G401 (cell line): Measurements from ENCODE around the gene WSCD2. TPM values are rescaled to one million over a fixed set of nuclear protein-coding genes. Genes with fewer than 3 reads are reported as not detected.

ENCODE experiments used
- DNase-seq: peaks from one replicate; pipeline ENCODE4 v3.0.0-alpha.2; 2015; ENCODE audit warnings: low spot score
- in situ Hi-C: cut with HindIII; loops from 2 replicates; pipeline ENCODE4 v1.10.0; 2016; ENCODE audit warnings: low sequenced_read_pairs, mixed read lengths
- total RNA-seq: library from RNA; depleted of rRNA; stranded (reverse); fragments of >200 nt; shearing (Covaris generic); gene quantifications from 2 replicates; pipeline ENCODE4 v1.2.3, GENCODE V29; 2014; rRNA removed

WSCD2 gene
- total RNA-seq: 0.31 TPM in 1 of 2 replicates, not detected in the other

DNA sequence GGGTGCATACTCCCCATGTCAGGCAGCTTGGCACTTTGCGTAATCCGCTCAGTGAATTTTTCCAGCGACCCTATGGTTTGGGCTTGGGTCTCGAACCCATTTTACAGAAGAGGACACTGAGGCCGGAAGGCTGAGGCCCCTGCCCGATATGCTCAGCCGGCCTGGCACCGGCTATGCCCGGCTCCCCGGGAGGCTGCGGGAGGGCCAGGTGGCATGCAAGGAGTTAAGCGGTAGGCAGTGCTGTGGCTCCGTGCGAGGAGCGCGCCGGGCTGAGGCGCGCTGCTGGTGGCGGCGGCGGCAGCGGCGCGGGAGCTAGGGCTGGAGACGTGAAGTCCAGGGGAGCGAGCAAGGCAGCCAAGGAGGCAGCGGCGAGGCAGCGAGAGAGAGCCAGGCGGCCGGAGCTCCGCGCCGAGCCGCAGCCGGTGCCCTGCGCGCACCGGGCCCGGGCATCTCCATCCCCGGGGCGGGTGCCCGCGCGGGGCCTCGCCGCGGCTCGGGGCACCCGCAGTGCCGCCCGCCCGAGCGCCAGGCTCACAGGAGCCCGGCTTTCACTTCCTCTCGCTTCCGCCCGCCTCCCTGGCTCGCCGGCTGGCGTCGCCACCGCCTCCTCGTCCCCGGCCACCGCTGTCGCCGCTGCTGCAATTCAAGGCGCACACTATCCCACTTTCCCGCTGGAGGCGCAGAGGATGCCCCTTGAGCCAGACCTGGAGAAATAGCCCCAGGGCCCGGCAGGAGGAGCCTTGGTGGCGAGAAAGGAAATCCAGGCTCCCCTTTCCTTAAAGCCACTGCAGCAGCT is at the start of gene WSCD2:
TSS of gene WSCD2 (plus strand) at position 272 of the 796 bp plus-strand sequence. CDS start 66,545 bp downstream, outside the sequence.
- peak; percentile 74 for DNase-seq
- in situ Hi-C loops: no loop called here

DNA sequence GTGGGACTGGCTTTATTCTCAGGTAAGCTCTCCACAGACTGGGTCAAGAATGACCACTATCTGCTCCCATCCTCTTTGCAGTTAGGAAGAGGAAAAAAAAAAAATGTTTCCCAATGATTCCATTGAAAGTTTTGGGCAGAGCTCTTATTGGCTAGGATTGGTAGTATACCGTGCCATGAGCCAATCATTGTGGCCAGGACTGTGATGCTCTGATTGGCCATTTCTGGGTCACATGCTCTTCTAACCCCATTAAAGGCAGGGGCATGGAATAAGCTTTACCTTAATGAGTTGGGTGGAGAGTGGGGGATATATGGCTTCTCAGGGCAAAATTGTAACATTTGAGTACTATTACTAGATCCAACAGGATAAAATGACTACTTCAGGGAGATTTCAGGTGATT is 49.4 kb upstream of the WSCD2 start:
- in situ Hi-C loops: loop anchor here (5.0 kb wide), 1 partner anchor 133 kb away; no protein-coding TSS in a partner anchor
- no peak for DNase-seq

DNA sequence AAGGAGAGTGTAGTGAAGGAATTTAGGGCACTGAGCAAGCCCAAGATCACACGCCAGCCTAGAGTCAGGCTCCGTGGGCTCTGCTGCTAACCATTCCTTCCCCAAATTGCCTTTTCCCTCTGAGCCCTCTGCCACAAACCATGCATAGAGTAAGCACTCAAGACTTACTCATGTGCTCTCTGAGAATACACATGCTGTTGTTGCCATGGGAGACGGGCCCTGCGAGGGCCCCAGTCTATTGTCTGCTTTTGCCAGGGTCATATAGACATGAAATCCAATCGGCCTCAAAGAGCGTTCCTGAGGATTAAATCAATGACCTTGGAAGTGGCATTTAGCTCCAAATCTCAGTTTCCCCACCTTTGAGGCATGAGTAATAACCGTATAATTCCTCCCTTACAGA is 48.7 kb upstream of the WSCD2 start:
- in situ Hi-C loops: no loop called here
- no peak for DNase-seq

DNA sequence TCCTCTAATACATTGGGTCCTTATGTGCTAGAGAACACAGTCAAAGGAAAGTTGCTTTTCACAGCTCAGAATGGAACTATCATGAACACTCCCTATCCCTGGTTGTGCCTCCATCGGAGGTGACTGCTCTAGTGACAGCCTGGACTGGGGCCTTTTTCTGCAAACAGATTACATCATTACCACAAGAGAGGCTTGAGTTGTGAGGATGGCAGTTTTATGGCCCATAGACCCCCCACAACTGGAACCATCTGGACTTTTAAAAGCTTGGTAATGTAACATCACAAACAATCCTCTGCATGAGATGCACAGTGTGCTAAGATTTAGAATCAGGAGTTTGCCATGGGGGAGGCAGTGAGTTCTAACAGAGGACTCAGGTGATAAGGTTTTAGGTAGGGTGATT is 46.6 kb upstream of the WSCD2 start:
- in situ Hi-C loops: no loop called here
- DNase-seq: no peak

DNA sequence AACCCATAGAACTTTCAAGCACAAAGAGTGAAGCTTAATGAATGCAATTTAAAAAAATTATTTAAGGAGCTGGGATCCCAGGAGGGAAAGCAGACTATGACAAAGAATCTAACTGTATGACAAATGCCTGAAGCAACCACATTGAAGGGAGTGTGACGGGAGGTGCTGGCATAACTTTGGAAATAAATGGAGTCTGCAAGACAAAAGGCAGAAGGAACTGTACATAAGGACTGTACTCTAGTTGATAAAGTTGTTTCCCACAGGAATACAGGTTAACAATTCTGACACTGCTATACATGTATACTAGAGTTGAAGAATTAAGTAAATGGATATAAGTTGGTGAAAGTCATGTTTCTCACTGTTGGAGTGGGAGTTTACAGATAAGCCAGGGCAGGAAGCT is 41.2 kb upstream of the WSCD2 start:
- in situ Hi-C loops: no loop called here
- no peak for DNase-seq

DNA sequence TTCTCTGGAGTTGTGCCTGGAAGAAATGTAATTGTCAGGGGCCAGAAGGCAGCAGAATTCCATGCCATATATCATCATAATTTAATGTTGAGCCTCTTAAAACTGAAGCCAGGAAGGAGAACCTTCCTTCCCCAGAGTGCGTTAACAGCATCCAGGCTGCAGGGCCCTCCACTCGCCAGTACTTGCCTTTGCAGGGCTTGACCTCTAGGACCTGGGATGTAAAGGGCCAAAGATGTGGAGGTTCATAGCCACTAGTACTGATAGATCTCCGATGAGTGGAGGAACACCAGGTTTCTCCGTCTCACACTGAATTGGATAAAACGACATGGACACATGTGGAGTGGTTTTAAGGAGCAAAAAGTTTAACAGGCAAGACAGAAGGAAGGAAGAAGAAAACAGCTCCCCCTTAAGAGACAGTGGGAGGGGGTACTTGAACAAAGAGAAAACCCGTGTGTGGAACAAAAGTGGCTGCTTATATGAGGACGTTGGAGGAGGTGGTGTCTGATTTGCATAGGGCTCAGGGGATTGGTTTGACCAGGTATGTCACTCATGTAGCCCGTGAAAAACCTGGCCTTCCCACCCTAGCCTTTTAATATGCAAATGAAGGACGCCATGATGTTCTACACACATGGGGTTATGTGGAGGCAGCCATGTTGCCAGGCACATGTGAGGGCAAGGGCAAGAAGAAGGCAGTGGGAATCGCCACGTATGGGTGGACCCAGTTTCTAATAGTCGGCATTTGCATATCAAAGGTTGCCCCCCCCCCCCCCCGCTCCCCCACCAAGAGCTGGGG is 38.8 kb upstream of the WSCD2 start:
- DNase-seq: no peak
- in situ Hi-C loops: no loop called here

DNA sequence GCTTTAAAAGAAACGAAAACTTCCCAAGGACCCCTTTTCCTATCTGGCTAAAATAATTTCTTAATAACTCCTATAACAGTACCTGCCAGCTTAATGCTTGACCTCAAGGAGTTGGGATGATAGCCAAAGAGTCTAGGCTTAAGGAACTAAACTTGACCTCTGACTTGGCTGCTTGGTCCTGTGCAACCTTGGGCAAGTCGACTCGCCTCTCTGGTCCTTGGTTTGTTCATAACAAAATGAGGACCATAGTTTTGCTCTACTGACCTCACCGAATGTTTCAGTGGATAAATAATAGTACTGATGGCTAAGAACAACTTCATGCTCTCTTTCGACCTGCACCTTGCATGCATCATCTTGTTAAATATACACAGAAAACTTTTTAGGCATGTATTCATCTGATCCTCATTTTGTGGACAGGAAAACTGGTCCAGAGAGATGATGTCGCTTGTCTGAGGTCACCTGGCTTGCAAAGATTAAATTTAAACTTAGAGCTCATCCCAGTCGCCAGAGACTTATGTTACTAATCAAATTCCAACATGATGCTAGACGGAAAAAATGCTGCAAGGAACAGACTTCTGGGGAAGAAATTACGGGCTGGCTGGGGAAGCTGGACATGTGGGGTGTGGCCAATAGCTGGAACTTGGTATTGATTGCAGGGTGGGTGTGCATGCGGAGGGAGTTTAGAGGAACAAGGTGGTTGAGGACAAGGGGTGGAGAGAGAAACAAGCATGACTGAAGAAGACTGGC is 38.0 kb upstream of the WSCD2 start:
- in situ Hi-C loops: no loop called here
- DNase-seq: no peak

DNA sequence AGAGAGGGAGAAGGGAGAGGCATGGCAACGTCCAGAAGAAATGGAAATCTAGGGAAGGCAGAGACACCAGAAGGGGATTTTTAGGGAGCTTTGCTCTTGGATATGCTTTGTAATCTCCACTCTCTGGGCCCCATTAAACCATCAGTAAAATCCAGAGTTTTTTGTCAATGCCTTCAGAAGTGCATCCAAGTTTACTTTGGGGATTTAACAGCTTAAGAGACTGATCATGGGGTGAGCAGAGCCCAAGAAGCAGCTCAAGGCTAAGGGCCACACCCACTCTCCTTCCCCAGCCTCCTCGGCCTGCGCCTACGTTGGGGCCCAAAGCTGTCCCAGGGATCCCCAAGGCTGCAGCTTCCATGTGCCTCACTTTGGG is 37.4 kb upstream of the WSCD2 start:
- DNase-seq: no peak
- in situ Hi-C loops: no loop called here

DNA sequence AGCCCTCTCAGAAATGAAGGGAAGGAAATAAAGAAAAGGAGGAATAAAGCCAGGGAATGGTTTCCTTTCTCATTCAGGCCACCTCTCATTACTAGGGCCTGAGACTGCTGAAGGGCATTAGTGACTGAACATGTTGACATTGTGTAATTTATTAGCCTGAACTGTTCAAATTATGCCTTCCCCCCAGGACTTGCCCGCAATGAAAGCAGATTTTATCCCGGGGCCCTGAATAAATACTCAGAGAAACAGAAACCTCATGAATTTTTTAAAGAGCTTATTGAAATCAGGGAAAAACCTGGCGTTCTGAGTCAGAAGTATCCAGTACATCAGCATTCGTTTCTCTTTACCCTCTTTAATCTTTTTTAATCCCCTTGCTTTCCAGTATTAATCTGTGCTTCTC is 35.9 kb upstream of the WSCD2 start:
- in situ Hi-C loops: no loop called here
- no peak for DNase-seq

DNA sequence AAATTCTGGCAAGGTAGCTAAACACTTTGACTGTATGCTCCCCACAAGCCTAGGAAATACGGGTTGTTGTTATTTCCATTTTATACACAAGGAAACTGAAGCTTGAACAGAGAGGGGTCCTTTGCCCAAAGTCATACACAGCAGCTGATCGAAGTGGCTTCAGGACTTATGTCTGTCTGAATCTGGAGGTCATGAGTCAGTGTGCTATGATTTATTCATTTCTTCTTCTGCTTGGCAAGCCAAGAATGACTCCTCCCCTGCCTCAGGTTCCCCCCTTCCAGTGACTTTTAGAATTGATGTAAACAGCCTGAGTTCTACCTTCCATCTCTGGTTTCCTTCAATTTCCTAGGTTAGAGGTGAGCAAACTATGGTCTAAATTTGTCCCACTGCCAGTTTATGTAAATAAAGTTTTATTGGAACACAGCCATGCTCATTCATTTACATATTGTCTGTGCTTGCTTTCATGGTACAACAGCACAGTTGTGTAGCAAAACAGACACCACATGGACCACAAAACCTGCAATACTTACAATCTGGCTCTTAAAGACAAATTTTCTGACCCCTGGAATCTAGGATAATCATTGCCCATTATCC is 34.9 kb upstream of the WSCD2 start:
- in situ Hi-C loops: no loop called here
- no peak for DNase-seq

DNA sequence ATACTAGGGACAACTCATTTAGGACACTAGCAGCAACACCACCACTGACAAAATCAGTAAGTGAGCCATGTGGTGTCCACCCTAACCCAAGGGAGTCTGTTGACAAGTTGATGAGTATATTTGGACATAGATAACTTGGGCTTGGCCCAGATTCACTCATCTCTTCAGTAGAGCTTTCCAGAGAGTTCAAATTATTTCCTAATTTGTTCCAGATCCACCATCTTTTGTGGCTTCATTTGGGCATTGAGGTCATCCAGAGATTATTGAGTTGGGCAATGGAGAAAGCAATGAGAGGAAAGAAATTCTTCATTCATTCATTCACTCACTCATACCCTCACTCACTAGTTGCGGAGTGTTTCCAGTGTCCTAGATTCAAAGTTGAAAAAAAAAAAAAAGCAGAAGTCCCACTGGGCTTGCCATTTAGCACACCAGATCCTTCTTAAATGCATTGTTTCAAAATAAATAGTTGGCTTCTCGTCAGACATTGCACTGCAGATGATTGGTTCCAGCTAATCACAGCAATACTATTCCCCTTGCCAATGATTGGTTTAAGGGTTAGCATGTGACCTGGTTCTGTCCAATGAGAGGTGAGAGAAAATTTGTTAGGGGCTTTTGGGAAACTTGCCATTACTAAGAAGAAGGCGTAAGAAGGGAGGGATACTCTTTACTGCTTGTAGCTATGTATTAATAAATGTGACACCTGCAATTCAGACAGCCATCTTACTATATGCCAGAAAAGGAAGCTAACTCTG is 31.8 kb upstream of the WSCD2 start:
- in situ Hi-C loops: no loop called here
- DNase-seq: no peak

DNA sequence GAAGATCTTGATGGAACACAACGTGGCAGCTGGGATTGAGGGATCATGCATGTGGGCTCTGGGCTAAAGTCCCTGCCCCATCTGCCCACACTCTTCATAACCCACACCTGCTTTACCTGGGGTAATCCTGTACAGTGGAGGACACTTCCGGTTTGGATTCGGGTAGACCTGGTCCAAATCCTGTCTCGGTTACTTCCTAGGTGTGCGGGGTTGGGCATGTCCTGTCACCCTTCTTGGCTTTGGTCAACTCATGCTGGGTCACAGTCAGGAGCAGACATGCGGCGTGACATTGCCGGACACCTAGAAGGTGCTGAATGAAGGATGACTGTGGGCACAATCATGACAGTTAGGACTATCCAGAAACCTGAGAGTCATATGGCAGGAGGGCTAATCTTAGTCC is 30.7 kb upstream of the WSCD2 start:
- no peak for DNase-seq
- in situ Hi-C loops: no loop called here

DNA sequence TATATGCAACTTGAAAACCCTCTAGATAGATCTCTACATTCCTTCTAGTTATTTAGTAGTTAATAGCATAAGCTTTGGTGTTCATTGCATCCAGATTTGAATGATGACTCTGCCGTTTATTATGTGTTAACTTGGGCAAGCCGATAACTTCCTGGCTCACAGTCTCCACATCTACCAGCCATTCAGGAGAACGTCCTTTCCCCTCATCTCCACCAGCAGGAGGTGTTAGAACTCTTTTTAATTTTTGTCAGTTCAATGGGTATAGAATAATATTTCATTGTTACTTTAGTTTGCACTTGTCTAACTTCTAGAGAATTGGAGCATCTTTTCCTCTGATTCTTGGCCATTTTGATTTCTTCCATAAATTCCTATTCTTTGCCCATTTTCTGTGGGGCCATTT is 30.0 kb upstream of the WSCD2 start:
- DNase-seq: peak; percentile 46
- in situ Hi-C loops: no loop called here

DNA sequence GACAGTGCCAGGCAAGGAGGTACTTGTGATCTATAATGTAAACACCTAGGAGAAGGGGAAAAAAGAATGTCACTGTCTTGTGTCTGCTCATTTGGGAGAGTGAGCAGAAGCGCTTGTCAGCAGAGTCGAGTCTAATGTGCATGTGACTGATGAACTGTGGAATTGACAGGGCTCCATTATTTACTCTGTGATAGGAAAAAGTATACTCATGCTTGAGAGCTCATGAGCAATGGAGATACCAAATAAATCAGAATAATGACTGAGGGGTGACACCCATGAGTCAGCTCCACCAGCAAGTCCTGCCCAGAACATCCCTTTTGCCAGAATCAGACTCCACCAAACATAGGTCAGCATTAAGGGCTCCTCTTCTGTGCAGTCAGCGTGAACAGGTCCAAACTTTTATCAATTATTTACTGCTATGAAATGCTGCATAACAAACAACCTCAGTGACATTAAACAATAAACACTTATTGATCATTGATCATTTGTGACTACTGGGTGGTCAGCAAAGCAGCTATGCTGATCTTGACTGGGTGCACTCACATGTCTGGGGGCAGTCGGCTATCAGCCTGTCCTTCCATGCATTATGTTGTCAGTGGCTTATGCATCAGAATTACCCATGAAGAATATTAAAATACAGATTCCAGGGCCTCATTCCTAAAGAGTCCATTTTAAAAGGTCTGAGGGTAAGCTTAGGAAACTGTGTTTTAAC is 29.2 kb upstream of the WSCD2 start:
- in situ Hi-C loops: no loop called here

DNA sequence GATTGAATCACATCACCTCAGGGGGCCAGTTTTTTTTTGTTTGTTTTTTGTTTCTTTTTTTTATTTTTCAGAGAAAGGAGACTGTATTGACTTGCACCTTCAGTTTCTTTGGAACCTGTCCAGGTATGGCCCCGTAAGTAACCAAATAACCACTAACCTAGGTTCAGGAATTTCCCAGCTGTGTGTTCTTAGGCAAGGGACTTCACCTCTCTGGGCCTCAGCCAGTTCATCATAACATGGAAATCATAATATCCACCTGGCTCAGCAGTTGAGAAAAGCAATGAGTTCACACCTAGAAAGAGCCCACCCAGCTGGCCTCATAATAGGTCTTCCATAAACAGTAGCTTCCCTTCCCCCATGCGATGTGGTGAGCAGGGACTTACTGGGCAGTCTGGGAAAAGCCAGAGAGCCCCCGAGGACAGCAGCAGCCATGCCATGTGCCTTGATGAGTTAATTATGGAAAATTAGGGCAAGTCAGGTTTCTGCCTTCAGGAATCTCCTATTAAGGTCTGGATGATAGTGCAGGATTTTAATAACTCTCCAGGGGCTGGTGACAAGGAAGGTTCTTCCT is 27.4 kb upstream of the WSCD2 start:
- in situ Hi-C loops: no loop called here

More for the DNA sequence above, 29.2 kb upstream of the WSCD2 start:
- DNase-seq: no peak

DNA sequence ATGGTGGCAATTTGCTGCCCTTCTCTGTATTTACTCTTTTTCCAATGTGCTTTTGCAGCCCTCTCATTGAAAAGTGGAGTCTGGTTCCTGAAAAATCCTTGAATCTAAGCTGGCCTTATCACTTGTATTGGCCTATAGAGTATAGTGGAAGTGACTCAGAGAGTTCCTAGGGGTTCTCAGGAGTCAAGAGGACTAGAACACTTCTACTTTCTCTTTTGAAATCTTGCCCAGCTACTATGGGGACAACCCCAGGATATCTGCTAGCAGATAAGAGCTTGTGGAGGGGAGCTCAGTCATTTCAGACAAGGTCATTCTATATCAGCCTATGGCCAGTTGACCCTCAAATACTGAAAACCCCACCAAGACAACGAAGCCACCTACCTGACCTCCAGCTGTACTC is 26.7 kb upstream of the WSCD2 start:
- no peak for DNase-seq
- in situ Hi-C loops: no loop called here

More for the DNA sequence above, 27.4 kb upstream of the WSCD2 start:
- no peak for DNase-seq

DNA sequence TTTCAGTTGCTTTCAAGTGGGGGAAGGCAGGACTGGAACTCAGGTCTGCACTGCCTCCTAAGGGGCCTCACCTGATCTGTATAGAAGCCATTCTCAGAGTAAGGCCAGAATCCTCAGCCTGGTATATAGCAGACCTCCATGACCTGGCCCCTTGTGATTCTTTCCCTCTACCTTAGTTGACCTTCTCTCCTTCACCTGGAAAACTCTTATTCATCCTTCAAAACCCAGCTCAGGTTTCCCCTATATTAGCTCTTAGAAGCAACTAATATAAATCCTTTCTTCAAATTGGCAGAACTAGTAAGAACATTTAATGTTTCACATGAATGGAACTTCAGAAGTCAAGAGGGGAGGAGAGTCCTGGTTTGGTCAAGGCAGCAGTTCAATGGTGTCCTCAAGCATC is 26.0 kb upstream of the WSCD2 start:
- in situ Hi-C loops: no loop called here
- no peak for DNase-seq

DNA sequence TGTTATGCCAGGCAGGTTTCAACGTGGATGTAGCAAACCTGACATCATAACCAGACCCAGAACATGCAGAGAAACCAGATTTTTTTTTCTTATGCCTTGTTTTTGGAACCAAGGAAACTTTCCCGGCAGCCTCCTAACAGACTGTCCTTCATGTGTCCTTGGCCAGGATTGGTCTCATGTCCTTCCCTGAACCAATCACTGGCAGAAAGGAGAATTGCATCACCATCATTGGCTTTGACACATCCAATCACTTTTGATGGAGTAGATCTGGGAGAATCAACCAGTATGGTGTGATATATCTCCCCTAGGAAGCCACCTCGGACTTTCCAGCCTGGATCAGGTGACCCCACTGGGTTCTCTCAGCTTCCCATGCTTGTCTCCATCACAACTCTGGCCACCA is 25.6 kb upstream of the WSCD2 start:
- in situ Hi-C loops: no loop called here
- DNase-seq: no peak
